Stimulated activated CD8-positive, alpha-beta memory T cell treated with anti-CD3 and anti-CD28 coated beads, Interleukin-4, amount 100 ng/mL, for 48 hours (primary cell): ENCODE results near the gene SKOR1.

Source experiments
- DNase-seq: peaks from one replicate; pipeline ENCODE4 v3.0.0-alpha.2; 2020

Gene SKOR1

GRCh38 chr15:67824976-67825880, at the start of gene SKOR1:
SKOR1 (plus strand) TSS chr15:67825509; CDS start chr15:67825603, 94 bp downstream.
- DNase-seq = peak; percentile 41

GRCh38 chr15:67775998-67776397, 49.3 kb upstream of the SKOR1 start:
- DNase-seq = no peak

- DNase-seq = no peak
Observed at GRCh38 chr15:67776600-67776999, 48.7 kb upstream of the SKOR1 start.

GRCh38 chr15:67777071-67777470, 48.2 kb upstream of the SKOR1 start:
- no peak for DNase-seq

GRCh38 chr15:67777773-67778172, 47.5 kb upstream of the SKOR1 start:
- DNase-seq = no peak

- no peak for DNase-seq
Observed at GRCh38 chr15:67778968-67779548, 46.3 kb upstream of the SKOR1 start.

GRCh38 chr15:67779549-67780111, 45.7 kb upstream of the SKOR1 start:
- no peak for DNase-seq

GRCh38 chr15:67781061-67781460, 44.2 kb upstream of the SKOR1 start:
- DNase-seq = no peak

GRCh38 chr15:67781907-67782690, 43.2 kb upstream of the SKOR1 start:
- DNase-seq = no peak

- DNase-seq = no peak
Observed at GRCh38 chr15:67782691-67782991, 42.7 kb upstream of the SKOR1 start.

- DNase-seq = peak; percentile 46
Observed at GRCh38 chr15:67783303-67783702, 42.0 kb upstream of the SKOR1 start.

GRCh38 chr15:67784090-67784781, 41.1 kb upstream of the SKOR1 start:
- DNase-seq = no peak

GRCh38 chr15:67784856-67785430, 40.4 kb upstream of the SKOR1 start:
- no peak for DNase-seq

GRCh38 chr15:67785431-67785830, 39.9 kb upstream of the SKOR1 start:
- no peak for DNase-seq

- no peak for DNase-seq
Observed at GRCh38 chr15:67786646-67787045, 38.7 kb upstream of the SKOR1 start.

GRCh38 chr15:67788986-67789385, 36.3 kb upstream of the SKOR1 start:
- no peak for DNase-seq

- DNase-seq = no peak
Observed at GRCh38 chr15:67790610-67791319, 34.5 kb upstream of the SKOR1 start.

- DNase-seq = no peak
Observed at GRCh38 chr15:67792250-67792942, 32.9 kb upstream of the SKOR1 start.

GRCh38 chr15:67794832-67795574, 30.3 kb upstream of the SKOR1 start:
- DNase-seq = peak; percentile 77
